Transverse colon (tissue), 4 donors: Measurements from ENCODE around the gene ABCC5.

ENCODE experiments used
- EP300 ChIP-seq: sonication (generic); formaldehyde crosslinking; IDR thresholded peaks from one replicate; pipeline ENCODE4 v1.6.1; 2017; ENCODE audit warnings: antibody characterized with exemption, low read depth
- POLR2A ChIP-seq: fragments of 450-650 bp; IDR thresholded peaks from one replicate; pipeline ENCODE4 v1.6.1; 2016; ENCODE audit warnings: antibody characterized with exemption, mild to moderate bottlenecking, moderate library complexity
- POLR2AphosphoS5 ChIP-seq, 3 donors: sonication (generic); formaldehyde crosslinking; IDR thresholded peaks; one replicate each; pipeline ENCODE4 v1.6.1; 2016; ENCODE audit warnings: antibody characterized with exemption in 3 of 3
- TF ChIP-seq, protein P1 (sequence below), 5 experiments: fragments of 200-600 bp in 3 of 5; fragments of 450-650 bp in 2 of 5; sonication (generic) in 3 of 5; IDR thresholded peaks; 1 replicate in 2 of 5; 2 replicates in 3 of 5; pipeline ENCODE4 v1.5.1; 2016 to 2017; ENCODE audit warnings: antibody characterized with exemption in 5 of 5, inconsistent platforms in 3 of 5, mild to moderate bottlenecking in 2 of 5, moderate library complexity in 1 of 5

DNA sequence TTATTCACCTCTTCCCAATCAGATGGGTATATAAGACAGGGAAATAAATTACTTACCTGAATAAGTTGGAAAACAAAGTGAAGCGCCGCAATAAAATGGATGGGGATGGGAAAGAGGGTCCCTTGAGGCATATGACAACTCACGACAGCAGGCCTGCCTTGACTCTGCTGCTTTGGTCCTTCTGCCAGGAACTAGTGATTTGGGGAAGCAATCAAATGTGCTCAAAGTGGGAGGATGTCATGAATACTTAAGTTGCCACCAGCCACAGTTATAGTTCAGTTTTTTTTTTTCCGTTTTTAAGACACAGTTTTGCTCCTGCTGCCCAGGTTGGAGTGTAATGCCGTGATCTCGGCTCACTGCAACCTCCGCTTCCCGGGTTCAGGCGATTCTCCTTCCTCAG, 137.6 kb downstream of the ABCC5 start:
- TF ChIP-seq, protein P1, sequence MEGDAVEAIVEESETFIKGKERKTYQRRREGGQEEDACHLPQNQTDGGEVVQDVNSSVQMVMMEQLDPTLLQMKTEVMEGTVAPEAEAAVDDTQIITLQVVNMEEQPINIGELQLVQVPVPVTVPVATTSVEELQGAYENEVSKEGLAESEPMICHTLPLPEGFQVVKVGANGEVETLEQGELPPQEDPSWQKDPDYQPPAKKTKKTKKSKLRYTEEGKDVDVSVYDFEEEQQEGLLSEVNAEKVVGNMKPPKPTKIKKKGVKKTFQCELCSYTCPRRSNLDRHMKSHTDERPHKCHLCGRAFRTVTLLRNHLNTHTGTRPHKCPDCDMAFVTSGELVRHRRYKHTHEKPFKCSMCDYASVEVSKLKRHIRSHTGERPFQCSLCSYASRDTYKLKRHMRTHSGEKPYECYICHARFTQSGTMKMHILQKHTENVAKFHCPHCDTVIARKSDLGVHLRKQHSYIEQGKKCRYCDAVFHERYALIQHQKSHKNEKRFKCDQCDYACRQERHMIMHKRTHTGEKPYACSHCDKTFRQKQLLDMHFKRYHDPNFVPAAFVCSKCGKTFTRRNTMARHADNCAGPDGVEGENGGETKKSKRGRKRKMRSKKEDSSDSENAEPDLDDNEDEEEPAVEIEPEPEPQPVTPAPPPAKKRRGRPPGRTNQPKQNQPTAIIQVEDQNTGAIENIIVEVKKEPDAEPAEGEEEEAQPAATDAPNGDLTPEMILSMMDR (IDR thresholded peaks at IDR 0.05) = no peak
- TF ChIP-seq EP300 (no peak), POLR2A (no peak), POLR2AphosphoS5 (IDR thresholded peaks at IDR 0.05) (no peak)
